Right lung (tissue), 10 donors: ENCODE measurements around the gene ADAMTS4. TPM values are rescaled to one million over a fixed set of nuclear protein-coding genes. Genes with fewer than 3 reads are reported as not detected.
A peak's percentile ranks its signal among the peaks of the same experiment; 100 is the strongest.
"Not testable (repeated sequence)": the region's sequence is repeated elsewhere in the genome, so short reads cannot be mapped to it uniquely, and the experiment has no call there.

Experiments
- DNase-seq, 2 donors: peaks; one replicate each; pipeline ENCODE4 v3.0.0-alpha.2; 2013
- long read RNA-seq, 8 donors: transcript quantifications; one replicate each; lab custom pipeline, GENCODE V29; 2026
- polyA plus RNA-seq, 5 donors: library from polyadenylated mRNA; unstranded; fragments of 120-200 nt; gene quantifications; one replicate each; pipeline versions ENCODE4 v1.2.1 to v1.2.3, GENCODE V29; 2013; ENCODE audit warnings: inconsistent platforms in 1 of 5, low replicate concordance in 1 of 5; ENCODE audit not compliant: insufficient read length in 5 of 5, insufficient read depth in 1 of 5

ADAMTS4 gene, protein sequence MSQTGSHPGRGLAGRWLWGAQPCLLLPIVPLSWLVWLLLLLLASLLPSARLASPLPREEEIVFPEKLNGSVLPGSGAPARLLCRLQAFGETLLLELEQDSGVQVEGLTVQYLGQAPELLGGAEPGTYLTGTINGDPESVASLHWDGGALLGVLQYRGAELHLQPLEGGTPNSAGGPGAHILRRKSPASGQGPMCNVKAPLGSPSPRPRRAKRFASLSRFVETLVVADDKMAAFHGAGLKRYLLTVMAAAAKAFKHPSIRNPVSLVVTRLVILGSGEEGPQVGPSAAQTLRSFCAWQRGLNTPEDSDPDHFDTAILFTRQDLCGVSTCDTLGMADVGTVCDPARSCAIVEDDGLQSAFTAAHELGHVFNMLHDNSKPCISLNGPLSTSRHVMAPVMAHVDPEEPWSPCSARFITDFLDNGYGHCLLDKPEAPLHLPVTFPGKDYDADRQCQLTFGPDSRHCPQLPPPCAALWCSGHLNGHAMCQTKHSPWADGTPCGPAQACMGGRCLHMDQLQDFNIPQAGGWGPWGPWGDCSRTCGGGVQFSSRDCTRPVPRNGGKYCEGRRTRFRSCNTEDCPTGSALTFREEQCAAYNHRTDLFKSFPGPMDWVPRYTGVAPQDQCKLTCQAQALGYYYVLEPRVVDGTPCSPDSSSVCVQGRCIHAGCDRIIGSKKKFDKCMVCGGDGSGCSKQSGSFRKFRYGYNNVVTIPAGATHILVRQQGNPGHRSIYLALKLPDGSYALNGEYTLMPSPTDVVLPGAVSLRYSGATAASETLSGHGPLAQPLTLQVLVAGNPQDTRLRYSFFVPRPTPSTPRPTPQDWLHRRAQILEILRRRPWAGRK
- 1 to 10 TPM; 1.8 to 2.8 (median 2.2) TPM for polyA plus RNA-seq
- long read RNA-seq, donor 1: 0 reads
- long read RNA-seq, donor 2: 0 reads
- long read RNA-seq, donor 3, full-length matches to known transcripts: 1 of 100 reads
- long read RNA-seq, donor 3, partial matches to known transcripts: 55 of 100 reads
- long read RNA-seq, donor 3, other reads (novel, unspliced or antisense): 44 of 100 reads
- long read RNA-seq, donor 4, partial matches to known transcripts: 44 of 76 reads
- long read RNA-seq, donor 4, other reads (novel, unspliced or antisense): 32 of 76 reads
- long read RNA-seq, donor 5, partial matches to known transcripts: 104 of 180 reads
- long read RNA-seq, donor 5, other reads (novel, unspliced or antisense): 76 of 180 reads
- long read RNA-seq, donor 6, full-length matches to known transcripts: 1 of 9 reads
- long read RNA-seq, donor 6, partial matches to known transcripts: 8 of 9 reads
- long read RNA-seq, donor 6, other reads (novel, unspliced or antisense): 0 of 9 reads
- long read RNA-seq, donor 7, full-length matches to known transcripts: 2 of 2 reads
- long read RNA-seq, donor 7, partial matches to known transcripts: 0 of 2 reads
- long read RNA-seq, donor 7, other reads (novel, unspliced or antisense): 0 of 2 reads
- long read RNA-seq, donor 8: 0 reads

DNA sequence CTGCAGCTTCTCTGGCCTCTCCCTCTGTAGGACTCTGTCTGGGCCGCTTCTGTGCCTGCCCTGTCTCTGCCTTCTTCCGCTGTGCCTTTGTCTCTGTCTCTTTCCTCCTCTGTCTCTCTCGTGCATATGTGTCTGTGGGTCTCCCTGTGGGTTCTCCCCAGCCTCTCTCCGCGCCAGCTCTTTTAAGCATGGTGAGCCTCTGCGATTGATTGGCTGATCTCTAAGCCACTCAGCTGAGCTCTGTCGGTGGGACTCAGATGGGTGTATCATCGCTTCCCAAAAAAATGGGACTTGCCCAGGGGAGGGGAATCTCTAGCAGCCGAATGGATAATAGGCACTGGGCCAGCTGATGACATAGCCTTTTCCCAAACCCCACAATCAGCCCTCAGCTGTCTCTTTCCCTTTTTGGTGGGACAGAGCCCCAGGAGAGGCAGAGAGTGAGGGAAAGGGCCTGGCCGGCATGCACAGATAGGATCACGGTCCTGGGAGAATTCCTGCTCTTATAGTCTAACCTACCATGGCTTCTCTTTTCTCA, at the start of gene ADAMTS4:
TSS of gene ADAMTS4 (minus strand) at position 158 of the 535 bp plus-strand sequence. CDS start 427 bp downstream, outside the sequence.
- DNase-seq: peak; percentile 70 to 77

DNA sequence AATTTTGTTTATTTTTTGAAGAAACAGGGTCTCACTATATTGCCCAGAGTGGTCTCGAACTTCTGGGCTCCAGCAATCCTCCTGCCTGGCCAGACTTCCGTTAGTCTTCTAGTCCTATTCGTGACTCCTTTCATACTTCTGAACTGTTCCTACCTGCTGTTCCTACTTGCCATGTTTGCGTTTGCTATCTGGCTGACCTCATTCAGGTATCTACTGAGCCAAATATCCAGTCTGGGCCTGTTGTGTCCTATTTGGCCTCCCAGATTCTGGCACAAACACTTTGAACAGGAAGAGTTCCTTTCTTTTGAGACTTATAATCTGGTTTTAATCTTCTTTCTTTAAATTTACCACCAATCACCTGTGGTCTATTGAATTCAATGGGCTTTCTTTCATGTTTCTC, 46.0 kb upstream of the ADAMTS4 start:
- DNase-seq: no peak

DNA sequence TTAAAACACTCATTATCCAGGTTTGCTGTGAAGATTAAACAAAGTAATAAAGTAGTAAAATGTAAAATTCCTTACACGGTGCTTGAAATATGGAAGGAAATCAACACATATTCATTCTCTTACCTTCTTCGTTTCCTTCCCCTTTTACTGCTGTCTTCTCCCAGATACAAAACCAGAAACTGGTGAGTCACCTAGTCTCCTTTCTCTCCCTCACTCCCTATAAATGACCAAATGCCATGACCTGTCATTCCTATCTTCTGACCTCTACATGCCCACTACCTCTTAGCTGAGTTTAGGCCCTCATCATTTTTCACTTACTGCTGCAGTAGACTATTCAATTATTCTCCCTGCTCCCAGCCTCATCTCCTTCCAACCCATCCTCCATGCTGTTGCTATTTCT, 43.5 kb upstream of the ADAMTS4 start:
- no peak for DNase-seq

DNA sequence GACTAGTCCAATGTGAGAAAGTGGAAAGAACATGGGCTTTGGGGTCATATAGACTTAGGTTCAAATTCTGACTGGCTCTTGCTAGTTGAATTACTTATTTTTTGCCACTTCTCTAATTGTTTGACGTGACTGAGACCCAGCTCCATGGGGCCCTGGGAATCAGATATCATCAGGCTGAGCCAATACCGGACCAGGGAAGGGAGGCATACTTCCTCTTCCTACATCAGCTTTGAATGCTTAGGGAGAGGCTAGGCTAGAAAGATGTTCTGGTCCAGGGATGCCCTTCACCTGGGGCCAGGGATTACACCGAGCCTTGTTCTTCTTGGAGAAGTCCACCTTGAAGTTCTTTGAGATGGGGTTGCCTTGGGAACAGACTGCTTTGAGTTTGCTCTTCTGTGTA, 42.8 kb upstream of the ADAMTS4 start:
- DNase-seq: no peak

DNA sequence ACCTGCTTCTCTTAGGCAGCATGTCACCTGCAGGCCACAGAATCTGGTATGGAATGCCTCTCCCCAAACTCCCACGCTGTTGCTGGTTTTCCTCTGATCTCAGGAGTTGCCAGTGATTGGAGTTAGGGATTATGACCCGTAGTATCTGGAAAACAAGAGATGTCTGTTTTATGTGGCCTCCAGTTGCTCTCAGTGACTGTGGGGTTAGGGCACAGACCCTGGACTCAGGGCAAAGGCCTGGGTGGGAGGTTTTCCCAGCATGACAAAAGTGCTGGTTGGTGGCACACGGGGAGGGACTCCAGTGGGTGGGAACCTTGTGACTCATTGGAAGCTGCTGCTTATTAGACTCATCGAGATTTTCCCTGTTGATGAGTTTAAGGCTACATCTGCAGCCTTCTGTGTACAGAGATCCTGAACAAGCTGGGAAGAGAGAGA, 39.2 kb upstream of the ADAMTS4 start, which contains the start of gene NR1I3:
TSS of gene NR1I3 (minus strand) at position 165 of the 435 bp plus-strand sequence. CDS start 1,638 bp downstream, outside the sequence.
- DNase-seq: no peak

DNA sequence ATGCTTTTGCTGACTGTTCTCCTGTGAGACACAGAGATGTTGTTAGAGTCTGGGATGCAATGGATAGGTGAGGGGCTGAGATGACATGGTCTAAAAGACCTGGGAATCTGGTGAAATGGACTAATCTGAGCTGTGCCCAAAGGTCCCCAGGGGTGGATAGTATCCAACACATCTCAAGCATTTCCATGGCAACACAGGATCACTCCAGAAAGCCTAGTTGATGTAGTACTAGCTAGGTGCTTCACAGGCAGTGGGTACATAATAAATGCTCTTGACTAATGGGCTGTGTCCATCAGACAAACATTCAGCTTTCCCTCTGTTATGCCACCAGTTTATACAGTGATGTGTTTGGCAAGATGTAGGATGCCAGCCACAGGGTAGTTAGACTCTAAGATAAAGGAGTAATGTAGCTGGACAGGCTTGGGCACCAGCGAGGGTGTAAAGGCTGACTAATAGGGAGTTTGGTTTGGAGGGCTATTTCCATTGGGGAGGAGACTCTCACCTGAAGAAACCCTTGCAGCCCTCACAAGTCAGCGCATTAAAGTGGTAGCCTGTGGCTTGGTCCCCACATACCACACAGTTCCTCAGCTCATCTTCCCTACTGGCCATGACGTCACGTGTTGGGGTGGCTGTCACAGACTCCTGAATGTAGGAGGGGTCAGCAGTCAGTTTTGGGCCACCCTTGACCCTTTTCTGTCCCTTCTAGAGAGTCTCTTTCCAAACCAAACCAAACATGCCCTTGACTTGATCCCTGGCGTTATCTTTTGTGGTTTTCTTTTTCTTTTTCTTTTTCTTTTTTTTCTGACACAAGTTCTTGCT, 37.3 kb upstream of the ADAMTS4 start:
- no peak for DNase-seq

DNA sequence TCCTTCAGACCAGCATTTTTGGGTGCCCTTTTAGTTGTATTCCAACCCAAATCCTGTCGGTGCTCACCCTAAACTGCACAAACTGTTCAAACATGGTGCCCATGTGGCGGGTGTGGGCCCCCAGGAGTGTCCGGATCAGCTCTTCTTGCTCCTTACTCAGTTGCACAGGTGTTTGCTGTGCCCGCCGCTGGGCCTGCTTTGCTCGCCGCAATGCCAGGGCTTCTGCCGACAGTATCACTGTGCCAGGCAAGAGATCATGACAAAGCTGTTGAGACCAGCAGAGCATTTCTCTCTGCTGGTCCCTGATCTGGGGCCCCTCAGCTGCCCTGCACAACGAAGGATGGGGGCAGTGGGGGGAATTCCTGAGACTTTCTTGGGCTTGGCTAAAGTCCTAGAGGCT, 34.2 kb upstream of the ADAMTS4 start:
- DNase-seq: no peak

DNA sequence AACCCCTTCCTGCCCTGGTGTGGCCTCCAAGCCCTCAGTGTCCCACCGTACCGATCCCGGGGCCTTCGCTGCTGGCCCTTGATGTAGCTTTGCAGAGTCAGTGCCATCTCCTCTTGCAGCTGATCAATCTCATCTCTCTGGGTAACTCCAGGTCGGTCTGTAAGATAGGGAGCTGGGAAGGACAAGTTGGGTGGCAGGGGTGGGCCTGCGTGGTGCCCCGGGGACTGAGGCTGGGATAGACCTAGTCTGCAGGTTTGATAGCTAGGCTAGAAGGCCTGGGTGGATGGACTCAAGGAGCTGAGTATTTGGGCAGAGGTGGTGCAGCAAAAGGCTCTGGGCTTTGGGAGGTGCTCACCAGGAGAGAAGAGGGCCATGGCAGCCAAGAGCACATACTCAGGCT, 31.9 kb upstream of the ADAMTS4 start:
- DNase-seq: no peak

DNA sequence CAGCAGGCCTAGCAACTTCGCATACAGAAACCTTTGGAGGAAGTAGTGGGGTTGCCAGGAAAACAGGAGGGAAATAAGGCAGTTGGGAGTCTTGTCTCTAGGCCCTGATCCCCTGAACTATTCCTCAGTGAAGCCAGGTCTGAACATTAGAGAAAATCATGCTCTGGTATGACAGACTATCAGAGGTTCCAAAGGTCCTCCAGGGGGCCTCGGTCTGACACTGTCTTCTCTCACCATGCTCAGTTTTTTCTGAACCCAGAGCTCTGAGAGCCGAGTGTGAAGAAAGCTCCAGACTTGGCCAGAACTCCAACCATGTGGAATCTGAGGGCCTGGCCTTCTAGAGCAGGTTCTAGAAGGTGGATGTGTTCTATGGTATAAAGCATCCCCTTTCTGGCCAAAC, 31.0 kb upstream of the ADAMTS4 start:
- DNase-seq: no peak

DNA sequence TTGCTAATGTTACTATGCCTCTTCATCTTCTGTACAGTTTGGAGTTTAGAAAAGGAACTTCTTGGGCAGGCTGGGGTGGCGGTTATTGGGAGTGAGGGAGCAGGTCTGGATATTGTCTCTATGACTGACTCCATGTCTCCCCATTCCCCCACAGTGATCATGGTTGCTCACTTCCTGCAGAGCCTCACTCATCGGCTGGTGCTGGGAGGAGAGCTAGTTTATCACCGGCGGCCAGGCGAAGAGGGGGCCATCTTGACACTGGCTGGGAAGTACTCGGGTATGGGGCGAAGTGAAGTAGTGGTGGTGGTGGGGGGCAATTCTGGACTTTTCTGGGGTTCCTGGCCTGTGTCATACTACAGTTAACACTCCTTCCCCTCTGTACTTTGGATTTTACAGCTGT, 29.2 kb upstream of the ADAMTS4 start:
- no peak for DNase-seq

DNA sequence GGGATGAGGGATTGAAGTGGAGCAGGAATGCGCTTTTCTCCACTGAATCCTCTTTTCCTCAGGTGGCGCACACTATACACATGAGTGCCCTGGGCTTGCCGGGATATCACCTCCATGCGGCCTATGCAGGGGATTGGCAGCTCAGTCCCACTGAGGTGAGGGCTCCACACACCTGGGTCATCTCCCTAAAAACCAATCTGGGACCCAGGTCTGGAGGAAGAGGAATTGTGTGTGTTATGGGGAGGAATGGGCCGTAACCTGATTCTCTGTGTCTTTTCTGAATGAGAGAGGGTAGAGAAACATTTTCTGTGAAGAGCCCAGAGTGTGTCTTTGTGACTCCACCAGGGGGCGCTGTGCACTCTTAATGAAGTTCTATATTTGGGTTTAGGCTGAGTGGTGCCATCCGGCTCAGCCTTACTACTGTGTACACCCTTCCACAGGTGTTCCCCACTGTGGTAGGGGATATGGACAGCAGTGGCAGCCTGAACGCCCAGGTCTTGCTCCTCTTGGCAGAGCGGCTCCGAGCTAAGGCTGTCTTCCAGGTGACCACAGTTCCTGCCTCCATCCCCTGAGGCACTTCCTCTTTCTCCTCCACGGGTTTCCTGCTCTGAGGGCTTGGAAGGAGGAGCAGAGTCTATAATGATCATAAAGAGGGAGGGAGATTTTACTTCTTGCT, 28.5 kb upstream of the ADAMTS4 start:
- peak in 1 of 2 donors; percentile 59 for DNase-seq

DNA sequence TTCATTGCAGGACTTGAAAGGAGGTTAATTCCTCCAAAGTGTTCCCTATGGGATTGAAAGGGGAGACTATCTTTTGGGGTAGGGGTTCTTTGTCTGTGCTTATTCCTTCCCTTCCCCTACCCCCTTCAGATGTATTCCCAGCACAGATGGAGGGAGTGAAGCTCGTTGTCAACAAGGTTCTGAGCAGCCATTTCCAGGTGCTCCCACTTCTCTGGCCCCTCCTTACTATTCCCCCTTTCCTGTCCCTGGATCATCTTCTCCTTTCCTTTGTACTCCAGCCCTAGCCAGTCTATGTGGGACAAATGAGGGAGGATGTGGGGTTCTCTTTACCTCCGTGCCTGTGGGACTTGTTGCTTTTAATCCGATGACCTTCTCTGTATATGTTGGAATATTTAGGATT, 27.9 kb upstream of the ADAMTS4 start:
- DNase-seq: no peak

DNA sequence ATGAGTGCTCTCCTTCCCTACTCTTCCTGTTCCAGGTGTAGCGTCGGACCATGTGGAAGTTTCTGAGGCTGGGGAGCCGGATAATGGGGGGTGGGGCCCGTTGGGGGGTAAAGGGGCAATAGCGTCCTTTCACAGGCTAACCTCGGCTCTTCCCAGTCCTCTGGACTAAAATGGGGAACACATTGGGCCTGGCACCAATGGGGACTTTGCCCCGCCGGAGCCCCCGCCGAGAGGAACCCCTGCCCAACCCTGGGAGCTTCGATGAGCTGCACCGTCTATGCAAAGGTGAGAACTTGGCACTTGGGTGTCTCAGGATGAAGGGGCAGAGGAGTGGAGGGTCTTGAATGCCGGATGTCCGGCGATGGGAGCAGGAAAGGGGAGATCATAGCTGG, 27.5 kb upstream of the ADAMTS4 start:
- DNase-seq: no peak

DNA sequence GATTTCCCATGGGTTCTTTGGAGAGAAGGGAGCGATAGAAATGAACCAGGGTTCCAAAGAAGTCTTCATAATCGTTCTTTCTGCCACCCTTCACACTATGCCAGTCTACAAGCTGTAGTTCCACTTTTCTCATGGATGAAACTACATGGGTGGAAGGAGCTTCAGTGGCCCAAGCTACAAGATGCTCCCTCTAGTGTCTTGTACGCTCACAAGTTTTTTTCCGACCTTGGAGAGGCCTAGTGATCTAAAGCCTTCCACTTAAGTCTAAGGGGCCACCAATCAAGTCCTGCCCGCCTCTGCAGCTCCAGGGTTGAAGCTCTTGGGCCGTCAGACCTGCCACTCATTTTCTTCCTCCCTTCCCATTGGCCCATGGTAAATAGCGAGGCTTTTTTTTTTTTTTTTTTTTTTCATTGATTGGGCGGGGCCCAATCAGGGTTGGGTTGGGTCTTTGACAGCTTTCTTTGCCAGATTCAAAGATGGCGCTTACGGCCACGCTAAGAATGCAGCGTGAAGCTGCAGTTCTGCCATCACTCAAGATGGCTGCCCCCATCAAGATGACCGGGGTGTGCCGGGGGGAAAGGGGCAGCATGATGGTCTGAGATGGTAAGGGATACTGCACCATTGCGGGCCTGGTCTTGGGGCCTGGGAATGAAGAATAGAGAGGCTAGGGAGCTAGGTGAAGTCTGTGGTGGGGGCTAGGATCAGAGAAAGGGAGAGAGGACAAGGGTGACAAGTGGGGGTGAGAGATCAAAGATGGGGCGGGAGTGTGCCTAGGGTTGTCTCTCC, 26.9 kb upstream of the ADAMTS4 start, which contains the start of gene TOMM40L:
TSS of gene TOMM40L (plus strand) at position 527 of the 786 bp plus-strand sequence. CDS start 430 bp downstream, outside the sequence.
- peak; percentile 94 to 96 for DNase-seq

DNA sequence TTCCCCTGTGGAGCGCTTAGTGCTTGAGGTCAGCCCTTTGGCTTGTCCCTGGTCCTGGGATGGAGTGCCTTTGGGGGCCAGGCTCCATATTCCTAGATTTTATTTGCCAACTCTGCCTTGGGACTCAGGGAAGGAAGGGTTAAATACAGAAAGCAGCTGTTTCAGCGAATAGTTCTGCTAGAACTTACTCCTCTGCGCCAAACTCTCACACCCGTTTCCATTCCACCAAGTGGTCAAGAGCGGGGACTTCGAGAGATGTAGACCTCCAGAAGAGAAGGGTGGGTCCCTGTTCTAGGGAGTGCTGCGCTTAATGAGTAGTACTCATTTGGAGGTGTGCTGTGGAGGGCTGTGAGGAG, 26.3 kb upstream of the ADAMTS4 start:
- DNase-seq: no peak

DNA sequence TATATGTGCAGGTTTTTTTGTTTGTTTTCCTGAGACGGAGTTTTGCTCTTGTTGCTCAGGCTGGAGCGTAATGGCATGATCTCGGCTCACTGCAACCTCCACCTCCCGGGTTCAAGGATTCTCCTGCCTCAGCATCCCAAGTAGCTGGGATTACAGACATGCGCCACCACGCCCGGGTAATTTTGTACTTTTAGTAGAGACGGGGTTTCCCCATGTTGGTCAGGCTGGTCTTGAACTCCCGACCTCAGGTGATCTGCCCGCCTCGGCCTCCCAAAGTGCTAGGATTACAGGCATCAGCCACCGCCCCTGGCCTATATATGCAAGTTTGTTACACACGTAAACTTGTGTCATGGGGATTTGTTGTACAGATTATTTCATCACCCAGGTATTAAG, 25.8 kb upstream of the ADAMTS4 start:
- not testable (repeated sequence) for DNase-seq

DNA sequence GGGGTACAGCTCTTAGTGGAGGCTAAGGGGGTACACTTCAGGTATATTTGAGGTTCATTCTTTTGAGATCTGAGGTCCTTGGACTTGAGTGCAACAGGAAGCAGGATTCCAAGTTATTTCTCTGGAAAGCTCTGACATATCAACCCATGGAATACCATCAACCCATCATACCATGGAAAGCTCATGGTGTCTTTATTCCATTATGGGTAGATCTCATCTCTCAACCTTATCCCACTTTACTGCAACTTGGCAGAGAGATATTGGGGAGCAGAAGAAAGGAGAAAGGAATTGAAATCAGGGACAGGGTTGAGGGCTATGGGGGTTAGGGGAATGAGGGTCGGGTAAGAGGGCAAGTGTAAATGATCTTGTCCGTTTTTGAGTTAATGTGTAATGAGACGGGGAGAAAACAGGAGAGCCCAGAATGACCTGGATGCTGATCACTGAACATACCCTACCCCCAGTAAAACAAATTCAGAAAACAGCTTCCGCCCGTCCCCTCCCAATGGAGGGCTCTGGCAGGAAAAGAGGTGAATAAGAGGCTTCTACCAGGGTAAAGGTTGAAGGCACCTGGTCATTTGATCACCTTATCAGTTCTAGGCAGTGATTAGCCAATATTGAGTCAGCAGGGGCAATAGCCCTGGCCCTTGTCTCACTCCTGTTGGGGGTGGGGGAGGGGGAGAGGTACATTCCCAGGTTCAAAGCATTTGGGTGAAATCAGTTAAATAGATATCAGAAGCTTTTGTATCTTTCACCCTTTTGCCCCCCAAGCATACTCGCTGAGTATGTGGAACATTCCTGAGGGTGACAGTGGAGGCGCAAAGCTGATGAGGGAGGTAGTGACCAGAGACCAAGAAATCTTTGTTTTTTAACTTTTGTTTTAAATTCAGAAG, 25.2 kb upstream of the ADAMTS4 start:
- no peak for DNase-seq
